Measurements from ENCODE around the gene JARID2.

GRCh38 chr6:15440040-15440439, 194.2 kb downstream of the JARID2 start:
- no peak for TF ChIP-seq CTCF (IDR thresholded peaks at IDR 0.05)
- TF ChIP-seq POLR2A (IDR thresholded peaks at IDR 0.05): no peak

All from testis (tissue), 2 donors.